T1000 (cell line): Measurements from ENCODE around the gene KCNIP3.
"Not testable (repeated sequence)": the region's sequence is repeated elsewhere in the genome, so short reads cannot be mapped to it uniquely, and the experiment has no call there.

Experiments
- DNase-seq: peaks from one replicate; lab custom pipeline; 2025; ENCODE audit warnings: mixed read lengths; lab: John Stamatoyannopoulos, UW

KCNIP3 gene

DNA sequence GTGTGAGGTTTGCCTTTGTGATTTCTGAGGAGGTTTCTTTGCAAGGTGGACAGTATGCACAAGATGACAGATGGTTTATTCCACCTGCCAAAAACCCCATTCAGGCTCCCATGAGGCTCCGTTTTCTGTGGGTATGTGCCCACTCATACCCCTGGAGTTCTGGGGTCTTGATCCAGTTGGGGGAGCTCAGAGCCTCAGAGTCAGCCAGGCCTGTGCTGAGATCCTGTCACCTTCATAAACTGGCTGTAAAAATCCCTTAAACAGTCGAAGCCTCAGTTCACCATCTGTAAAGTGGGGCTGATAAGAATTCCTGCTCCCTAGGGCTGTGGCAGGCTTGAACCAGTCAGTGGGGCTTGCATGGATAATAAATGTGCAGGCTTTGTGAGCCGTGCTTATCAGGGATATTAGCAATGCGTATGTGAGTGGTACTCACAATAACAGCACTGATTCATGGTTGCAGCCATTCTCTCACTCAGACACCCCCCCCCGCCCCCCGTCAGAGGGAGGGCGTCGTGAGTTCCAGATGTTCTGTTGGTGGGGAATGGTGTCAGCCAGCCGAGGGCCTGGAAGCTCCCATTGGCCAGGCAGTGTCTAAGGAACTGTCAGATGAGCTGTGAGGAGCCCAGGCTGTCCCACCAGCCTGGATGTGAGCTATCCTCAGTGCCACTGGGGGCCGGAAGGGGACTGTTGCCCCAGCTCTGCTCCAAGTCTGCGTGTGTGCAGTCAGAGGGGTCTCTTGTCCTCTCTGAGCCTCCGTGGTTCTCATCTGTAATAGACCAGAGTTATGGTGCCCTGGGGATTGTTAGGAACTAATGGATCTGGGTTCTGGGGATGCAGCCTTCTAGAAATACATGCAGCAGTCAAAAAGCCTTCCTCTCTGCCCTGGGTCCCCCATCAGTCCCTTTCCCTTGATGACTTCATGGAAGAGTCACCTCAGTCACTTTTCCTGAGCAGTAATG, 51.7 kb downstream of the KCNIP3 start:
- DNase-seq: no peak

DNA sequence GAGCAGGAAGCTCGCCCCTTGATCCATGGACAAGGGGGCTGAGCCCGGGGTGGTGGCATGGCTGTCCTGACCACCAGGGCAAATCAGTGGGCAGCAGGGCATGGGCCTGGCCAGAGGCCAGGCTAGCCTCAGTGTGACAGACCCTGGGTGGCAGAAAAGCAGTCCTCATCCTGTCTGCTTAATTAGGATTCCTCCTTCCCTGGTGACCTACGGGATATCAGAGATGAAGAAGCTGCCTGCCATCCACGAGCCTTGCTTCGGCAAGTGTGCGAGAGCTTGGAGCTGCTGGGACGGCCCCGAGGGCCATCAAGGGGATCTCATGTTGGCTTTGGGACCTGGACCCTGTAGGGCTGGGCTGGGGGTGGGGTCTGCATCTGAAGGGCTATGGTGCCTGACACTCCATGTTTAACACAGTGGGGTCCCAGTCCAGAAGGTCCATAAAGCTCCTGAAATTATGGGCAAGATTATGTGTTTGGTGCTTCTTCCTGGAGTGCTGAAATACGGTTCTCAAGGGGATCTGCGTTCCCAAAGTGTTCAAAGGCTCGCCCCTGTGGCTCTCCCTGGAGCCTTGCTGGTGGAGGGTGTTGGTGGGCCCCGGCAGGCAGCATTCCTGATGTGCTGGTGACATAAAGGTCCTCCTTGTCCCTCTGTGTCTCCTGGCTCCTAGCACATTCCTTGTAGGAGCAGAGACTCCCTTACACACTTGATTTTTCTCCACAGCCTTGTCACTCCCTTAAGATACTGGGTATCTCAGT, 52.6 kb downstream of the KCNIP3 start:
- DNase-seq: no peak

DNA sequence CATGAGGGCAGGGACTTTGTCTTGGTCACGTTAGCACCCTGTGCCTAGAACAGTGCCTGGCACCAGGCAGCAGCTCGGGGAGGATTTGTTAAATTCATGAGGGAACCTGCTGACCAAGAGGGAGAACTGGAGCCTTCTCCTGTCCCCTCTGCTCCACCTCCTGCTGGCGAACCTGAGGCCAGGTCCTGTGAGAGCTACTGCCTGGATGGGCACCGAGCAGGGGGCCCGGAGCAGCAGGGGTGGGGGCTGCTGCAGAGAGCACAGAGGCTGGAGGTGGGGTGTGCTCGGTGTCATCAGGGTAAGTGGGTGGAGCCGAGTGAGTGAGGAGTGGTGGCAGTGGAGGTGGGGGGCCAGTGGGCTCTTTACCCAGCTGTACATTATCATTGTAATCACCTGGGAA, 53.2 kb downstream of the KCNIP3 start:
- no peak for DNase-seq

DNA sequence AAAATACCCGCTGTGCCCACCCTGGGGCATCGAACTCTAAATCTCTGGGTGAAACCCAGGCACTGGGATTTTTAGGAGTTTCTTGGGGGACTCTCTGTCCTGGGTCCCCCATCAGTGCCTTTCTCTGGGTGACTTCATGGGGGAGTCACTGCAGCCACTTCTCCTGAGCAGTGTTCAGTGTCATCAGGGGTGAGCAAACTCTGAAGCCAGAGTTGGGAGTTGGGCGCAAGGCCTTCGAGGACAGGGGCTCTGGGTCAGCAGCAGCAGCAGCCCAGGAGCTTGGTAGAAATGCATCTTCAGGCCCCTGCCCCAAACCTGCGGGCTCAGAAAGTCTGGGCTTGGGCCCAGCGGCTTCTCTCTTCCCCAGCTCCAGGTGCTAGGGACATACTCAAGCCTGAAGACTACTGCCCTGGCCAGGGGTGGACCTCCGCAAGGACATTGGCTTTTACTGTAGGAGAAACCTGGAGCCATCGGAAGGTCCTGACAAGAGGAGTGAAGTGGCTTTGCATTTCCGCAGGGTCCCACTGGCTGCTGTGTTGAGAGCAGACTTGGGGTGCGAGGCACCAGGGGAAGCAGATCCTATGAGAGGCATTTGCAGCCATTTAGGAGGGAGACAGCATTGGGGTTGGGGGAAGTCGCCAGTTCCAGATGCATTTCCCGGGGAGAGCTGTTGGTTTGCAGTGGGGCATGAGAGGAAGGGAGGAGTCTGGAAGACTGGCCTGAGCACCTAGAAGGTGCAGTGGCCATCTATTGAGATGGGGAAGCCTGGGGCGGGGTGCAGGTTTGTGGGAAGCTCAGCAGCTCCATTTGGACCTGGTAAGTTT, 53.8 kb downstream of the KCNIP3 start:
- DNase-seq: no peak

DNA sequence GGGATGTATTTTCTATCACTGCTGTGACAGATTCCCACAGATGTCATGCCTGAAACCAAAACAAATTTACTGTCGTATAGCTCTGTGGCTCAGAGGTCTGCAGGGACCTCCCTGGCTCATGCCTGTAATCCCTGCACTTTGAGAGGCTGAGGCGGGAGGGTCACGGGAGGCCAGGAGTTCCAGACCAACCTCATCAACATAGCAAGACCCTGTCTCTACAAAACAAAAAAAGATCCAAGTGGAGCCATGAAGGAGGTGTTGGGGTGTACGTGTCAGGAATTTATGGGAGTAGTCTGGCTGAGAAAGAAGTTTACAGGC, 54.4 kb downstream of the KCNIP3 start:
- no peak for DNase-seq

DNA sequence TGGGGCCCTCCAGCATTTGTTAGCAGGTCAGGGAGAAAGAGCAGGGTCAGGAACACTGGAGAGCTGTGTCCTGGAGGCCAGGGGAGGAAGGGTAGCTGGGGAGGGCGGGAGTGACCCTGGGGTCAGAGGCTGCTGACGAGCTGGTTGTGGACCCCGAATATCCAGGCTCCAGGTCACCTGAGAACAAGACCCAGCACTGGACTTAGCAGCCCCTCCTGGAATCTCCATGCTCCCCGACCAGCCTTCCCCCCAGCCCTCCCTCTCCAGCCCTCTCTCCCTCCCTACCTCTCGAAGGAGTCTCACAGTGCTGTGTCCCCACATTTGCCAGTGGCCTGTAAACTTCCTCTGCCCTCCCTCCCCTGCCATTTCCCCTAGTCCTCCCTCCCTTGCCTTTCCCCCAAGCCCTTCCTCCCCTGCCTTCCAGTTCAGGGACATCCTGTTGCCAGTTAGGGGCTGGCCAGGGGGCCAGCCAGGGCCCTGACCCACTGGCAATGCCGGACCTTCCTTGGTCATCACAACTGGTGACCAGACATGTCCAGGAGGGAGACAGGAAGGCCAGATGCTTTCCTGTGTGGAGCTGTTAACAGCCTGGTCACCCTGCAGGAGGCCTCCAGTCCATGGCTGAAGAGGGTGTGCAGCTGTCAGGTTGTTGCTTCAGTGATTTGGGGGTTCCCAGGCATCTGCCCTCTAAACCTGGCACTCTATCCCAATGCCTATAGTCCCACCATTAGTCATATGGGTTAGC, 55.3 kb downstream of the KCNIP3 start:
- no peak for DNase-seq

DNA sequence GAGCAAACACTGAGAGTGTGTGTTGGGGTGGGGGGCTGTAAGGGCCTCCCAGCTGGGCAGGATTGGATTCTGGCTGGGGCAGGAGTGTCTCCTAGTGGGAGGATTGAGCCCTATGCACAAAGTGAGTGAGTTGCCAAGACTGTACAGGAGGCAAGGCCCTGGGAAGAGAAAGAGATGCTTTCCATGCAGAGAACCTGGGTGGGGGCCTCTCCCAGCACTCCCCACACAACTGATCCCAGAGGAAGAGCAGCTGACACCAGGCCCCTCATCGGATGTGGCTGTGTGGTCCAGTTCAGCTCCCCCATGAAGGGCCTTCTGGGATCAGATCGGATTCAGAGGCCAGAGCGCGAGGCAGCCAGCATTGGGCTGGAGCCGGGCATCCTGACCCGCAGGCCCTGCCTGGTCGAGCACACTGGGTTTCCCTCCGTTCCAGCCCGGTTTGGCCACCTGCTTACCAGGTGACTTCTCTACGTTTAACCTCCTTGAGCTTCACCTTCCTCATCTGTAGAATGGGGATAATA, 56.0 kb downstream of the KCNIP3 start:
- no peak for DNase-seq

DNA sequence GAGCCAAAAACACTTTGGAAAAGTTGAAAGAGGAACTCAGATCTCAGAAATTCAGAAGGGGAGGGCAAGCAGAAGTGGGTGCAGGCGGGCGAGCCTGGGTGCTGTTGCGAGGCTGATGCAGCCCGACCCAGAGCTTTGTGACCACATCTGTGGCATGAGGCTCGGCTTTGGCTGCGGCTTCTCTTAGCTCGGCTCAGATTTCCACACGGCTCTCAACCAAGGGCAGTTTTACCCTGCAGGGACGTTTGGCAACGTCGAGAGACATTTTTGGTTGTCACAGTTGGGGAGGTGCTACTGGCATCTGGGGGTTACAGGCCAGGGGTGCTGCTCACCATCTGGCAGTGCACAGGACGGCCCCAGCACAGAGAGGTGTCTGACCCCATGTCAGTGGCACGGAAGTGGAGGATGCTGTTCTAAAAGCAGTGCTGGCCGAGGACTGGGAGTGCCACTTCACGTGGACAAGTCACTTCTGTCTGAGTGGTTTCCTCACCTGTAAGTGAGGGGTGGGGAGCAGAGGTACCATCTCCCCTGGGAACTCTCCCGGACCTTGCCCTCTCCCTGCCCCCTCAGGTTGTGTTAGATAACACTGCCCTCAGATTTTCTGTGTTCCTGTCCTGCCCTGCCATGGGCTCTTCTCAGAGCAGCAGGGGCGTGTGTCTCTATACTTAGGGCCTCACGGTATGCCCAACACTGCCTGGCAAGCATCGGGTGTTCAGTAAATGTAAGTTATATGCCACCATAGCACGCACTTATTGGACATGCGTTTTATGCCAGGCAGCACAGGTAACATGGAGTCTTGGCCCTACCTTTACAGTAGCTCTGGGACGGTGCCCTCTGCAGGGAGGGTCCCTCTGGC, 56.7 kb downstream of the KCNIP3 start:
- DNase-seq: no peak

DNA sequence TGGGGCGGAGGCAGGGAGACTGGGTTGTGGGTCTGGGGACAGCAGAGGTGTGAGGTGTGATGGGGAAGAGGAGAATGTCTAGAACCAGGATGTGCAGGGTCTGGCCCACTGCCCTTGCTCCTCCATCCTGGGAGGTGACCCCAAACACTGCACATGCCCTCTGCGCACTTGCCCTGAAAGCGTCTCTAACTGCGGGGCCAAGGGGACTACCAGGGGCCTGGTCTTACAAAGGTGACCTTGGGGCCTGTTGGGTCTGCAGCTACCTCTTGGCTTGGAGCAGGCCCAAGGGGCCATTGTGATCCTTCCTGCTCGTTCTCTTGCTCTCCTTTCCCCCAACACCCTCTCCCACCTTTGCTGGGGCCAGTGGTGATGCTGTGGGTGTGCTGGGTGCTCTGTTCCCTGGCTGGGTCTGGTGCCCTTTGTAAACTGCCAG, 57.3 kb downstream of the KCNIP3 start:
- DNase-seq: no peak

DNA sequence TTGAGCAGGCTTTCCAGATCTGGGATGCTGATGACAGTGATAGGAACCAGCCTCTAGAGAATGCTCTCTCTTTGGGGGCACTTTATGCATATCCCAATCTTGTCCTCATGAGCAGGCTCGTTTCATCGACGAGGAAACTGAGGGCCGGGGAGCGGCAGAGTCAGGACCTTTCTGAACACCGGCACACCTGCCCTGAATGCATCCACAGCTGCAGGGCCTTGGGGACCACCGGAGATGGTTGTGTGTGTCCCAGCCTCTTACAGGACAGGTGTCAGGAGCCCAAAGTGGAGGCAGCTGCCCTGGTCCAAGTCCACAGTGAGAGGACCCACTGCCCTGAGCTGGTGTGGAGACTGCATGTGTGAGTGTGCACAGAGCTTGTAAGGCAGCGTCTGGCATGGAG, 57.8 kb downstream of the KCNIP3 start:
- no peak for DNase-seq

DNA sequence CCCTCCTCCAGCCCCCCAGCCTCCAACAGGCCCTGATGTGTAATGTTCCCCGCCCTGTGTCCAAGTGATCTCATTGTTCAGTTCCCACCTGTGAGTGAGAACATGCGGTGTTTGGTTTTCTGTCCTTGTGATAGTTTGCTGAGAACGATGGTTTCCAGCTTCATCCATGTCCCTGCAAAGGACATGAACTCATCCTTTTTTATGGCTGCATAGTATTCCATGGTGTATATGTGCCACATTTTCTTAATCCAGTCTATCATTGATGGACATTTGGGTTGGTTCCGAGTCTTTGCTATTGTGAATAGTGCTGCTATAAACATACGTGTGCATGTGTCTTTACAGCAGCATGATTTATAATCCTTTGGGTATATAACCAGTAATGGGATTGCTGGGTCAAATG, 58.3 kb downstream of the KCNIP3 start:
- DNase-seq: not testable (repeated sequence)

DNA sequence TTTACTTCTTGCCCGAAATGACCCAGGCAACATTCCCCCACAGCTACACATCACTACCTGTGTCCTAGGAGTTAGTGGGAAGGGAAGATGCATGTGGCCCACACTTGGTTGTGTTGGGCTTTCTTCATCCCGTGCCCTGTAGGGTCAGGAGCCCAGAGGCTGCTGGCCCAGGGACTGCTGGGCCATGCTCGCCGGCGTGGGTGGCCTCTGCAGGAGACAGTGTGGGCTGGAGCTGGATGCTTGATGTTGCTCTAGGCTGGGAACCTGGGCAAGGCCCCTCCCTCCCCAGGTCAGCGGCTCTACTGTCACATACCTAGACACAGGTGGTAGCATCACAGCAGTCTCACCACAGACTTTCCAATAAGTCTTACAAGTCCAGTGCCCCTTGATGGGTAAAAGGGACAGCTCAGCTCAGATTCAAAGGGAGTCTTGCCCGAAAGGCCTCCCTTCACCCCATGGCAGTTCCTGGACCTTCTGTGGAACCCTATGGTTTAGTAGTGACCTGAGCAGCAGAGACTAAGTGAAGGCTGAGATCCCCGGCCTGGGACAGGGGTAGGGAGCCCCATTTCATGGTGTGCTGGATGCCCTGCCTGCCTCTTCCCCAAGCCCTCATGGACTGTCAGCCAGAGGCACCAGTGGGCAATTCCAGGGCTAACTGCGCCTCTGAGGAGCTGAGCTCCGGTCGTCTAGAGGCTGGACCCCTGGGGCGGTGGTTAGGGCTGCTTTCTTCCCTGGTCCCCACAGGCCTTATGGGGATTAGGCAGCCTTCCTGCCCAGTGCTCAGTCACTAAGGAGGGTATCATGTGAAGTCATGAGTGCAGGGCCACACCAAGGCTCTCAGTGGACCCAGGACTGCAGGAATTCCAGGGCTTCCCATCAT, 59.9 kb downstream of the KCNIP3 start:
- no peak for DNase-seq

DNA sequence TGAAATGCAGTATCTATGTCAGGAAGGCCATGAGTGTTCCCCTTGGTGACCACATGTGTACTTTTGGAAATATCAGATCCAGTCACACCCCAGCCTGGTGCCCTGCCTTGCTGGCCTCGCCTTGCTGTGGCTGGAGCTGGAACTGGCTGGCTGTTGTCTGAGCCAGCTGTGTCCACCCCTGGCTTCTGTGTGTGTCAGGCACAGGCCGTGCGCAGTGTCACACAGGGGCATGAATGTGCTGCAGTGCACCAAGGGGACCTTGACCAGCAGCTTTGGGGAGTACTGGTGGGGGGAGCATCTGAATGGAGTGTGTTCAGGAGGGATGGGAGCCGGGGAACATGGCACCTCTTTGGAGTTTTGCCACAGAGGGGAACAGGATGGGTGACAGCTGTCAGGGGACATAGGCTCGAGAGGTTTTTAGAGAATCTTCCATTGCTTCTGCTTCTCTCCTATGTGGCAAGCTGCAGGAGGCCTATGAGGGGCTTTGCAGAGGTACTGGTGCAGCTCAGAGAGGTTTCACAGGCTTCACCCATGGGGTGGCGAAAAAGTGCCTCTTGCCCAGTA, 60.7 kb downstream of the KCNIP3 start:
- no peak for DNase-seq

DNA sequence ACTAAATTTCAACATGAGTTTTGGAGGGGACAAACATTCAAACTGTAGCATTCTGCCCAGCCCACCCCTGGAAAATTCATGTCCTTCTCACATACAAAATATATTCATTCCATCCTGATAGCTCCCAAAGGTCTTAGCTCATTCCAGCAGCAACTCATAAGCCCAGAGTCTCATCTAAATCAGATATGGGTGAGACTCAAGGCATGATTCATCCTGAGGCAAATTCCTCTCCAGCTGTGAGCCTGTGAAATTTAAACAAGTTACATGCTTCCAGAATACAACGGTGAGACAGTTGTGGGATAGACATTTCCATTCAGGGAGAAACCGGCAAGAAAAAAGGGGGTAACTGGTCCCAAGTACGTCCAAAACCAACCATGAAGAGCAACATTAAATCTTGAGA, 61.9 kb downstream of the KCNIP3 start:
- DNase-seq: peak; percentile 6

DNA sequence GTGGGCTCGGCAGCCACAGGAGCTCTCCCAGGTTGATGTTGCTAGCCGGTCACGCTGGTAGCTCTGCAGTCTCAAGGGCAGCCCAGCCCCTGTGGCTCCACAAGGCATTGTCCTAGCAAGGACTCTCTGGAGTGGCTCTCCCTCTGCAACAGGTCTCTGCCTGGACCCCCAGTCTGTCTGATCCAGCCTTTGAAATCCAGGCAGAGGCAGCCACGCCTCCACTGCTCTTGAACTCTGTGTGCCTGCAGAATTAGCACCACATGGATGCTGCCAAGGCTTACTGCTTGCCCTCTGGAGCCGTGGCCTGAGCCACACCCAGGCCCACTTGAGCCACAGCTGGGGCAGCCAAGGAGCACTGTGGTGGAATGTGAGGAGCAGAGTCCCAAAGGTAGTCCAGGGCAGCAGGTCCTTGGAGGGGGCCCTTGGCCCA, 62.4 kb downstream of the KCNIP3 start:
- DNase-seq: no peak

DNA sequence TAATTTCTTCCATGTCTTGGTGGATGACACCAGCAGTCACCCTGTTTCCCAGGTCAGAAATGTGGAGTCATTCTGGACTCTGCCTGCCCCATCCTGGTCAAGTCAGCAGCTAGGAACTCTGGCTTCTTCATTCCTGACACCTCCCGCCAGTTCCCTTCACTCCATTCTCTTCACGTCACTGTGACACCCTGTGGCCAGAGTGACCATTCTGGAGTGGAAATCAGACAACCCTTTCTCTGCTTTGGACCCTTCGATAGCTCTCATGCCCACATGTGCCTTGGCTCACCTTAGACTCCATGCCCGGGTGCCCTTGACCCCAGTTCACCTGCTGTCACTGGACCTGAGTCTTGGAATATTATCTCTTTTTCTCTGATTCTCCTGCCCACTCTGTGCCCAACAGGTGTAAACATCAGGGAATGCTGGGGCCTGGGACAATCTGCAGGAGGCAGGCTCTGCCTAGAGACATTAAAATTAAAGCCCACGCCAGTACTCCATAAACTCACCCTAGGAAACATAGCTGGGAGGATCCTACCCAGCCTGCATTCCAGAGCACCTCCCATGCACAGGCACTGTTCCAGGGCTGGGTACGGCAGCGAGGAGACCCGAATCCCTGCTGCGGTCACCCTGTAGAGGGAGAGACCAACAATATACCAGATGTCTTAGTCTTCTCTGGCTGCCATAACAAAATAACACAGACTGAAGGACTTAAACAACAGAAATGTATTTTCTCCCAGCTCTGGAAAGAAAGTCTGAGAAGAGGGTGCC, 64.3 kb downstream of the KCNIP3 start:
- no peak for DNase-seq

DNA sequence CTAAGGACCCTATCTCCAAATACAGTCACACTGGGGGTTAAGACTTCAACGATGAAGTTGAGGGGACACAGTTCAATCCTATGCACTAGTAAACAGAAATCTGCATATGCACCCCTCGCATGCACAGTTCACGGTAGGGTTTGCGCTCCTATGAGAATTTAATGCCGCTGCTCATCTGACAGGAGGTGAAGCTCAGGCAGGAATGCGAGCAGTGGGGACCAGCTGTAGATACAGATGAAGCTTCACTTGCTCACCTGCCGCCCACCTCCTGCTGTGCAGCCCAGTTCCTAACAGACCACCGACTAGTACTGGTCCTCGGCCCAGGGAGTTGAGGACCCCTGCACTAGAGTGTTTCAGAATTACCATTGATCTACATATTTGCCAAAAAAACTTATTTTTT, 65.3 kb downstream of the KCNIP3 start:
- no peak for DNase-seq

DNA sequence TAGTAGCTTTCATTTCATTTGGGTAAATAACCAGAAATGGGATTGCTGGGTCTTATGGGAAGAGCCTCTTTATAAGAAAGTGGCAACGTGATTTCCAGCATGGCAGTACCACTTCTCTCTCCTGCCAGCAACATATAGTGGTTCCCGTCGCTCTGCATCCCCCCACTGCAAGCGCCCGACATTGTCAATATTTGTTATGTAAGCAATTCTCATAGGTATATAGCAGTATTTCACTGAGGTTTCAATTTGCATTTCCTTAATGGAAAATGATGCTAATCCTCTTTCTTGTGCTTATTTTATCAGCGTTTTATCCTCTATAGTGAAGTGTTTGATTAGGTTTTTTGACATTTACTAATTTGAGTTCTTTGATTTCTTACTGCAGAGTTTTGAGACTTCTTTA, 69.4 kb downstream of the KCNIP3 start:
- DNase-seq: no peak
